ENCODE data around the gene ABCB11. TPM values are rescaled to one million over a fixed set of nuclear protein-coding genes. Genes with fewer than 3 reads are reported as not detected.

ABCB11 gene
- total and polyA plus RNA-seq, 10 of the 15 experiments (the other 5 are each of a cell fraction or from before 2014, with no cell fraction given) = not detected

GRCh38 chr2:169005994-169006393 lies 25.1 kb downstream of the ABCB11 start:
- H4K20me1 ChIP-seq (ENCODE audit: control insufficient read depth, insufficient read depth) = no peaks in the 10 kb centered on the region
- no peak overlapping the region for H3K4me3 ChIP-seq
- ATAC-seq (no peak), FAIRE-seq (no peak), DNase-seq (ENCODE audit: low read depth, low spot score) (no peak)
- H3K4me1 ChIP-seq (ENCODE audit: control insufficient read depth, insufficient read depth, low read length) = no peaks in the 10 kb centered on the region
- ChIA-PET SMC1A (ENCODE audit: uncharacterized antibody, unreplicated experiment) (no interaction called here), CTCF (interaction anchor here (0.6 kb wide), 1 partner anchor 1160 kb away, joined by 3 read pairs; no protein-coding TSS in a partner anchor), RAD21 (ENCODE audit: unreplicated experiment) (no interaction called here), POLR2A (no interaction called here)
- no TSS peak for BruUV-seq (replicated peaks)
- intact Hi-C loops (cut with micrococcal nuclease; ENCODE audit: unreplicated experiment) (no loop called here), in situ Hi-C loops (cut with MboI) (no loop called here)
- no peak overlapping the region for H3K4me2 ChIP-seq (ENCODE audit: control insufficient read depth, insufficient read depth)
- 0% methylated on average over 1 of the region's 1 CpG for WGBS (ENCODE audit: insufficient coverage, insufficient replicate concordance, low lambda C conversion rate, missing lambda C conversion rate)
- H3K79me2 ChIP-seq (ENCODE audit: control insufficient read depth, insufficient read depth, low read length) = no peaks in the 10 kb centered on the region
- no peaks in the 10 kb centered on the region for H3K36me3 ChIP-seq (ENCODE audit: control insufficient read depth in 2 of 2, insufficient read depth in 2 of 2, low read length in 1 of 2)
- no peaks in the 10 kb centered on the region for H3K27me3 ChIP-seq (replicated peaks in 1 of 2; ENCODE audit: control insufficient read depth in 2 of 2, insufficient read depth in 2 of 2, low read length in 1 of 2)
- no peak overlapping the region for H3K9ac ChIP-seq (ENCODE audit: control insufficient read depth, insufficient read depth, low read length)
- no peak overlapping the region for H2AFZ ChIP-seq (ENCODE audit: control insufficient read depth, low read depth, low read length)
- no peaks in the 10 kb centered on the region for H3K9me3 ChIP-seq (replicated peaks; ENCODE audit: control insufficient read depth, insufficient read depth, low read length)
- no peak overlapping the region for H3K27ac ChIP-seq (ENCODE audit: control insufficient read depth, insufficient read depth)
- TF ChIP-seq RAD51 (IDR thresholded peaks at IDR 0.05) (no peak), NFYA (IDR thresholded peaks at IDR 0.05; ENCODE audit: borderline replicate concordance, low read depth, low read length) (no peak), RCOR1 (conservative IDR thresholded peaks at IDR 0.05; ENCODE audit: low read depth, low read length) (no peak), IKZF2 (IDR thresholded peaks at IDR 0.05) (no peak), RFX5 (IDR thresholded peaks at IDR 0.05; ENCODE audit: low read depth, low read length) (no peak), IKZF1 (conservative IDR thresholded peaks at IDR 0.05) (no peak), SPI1 (IDR thresholded peaks at IDR 0.05; ENCODE audit: borderline replicate concordance, insufficient read depth, low read depth, low read length) (no peak), SKIL (IDR thresholded peaks at IDR 0.05; ENCODE audit: low read depth, poor library complexity, severe bottlenecking) (no peak), HDAC6 (IDR thresholded peaks at IDR 0.05; ENCODE audit: unreplicated experiment) (no peak), NR2F1 (conservative IDR thresholded peaks at IDR 0.05) (no peak), USF1 (IDR thresholded peaks at IDR 0.05; ENCODE audit: borderline replicate concordance, extremely low read length, insufficient read depth, low read depth, low read length) (no peak)
- TF ChIP-seq, protein P1, sequence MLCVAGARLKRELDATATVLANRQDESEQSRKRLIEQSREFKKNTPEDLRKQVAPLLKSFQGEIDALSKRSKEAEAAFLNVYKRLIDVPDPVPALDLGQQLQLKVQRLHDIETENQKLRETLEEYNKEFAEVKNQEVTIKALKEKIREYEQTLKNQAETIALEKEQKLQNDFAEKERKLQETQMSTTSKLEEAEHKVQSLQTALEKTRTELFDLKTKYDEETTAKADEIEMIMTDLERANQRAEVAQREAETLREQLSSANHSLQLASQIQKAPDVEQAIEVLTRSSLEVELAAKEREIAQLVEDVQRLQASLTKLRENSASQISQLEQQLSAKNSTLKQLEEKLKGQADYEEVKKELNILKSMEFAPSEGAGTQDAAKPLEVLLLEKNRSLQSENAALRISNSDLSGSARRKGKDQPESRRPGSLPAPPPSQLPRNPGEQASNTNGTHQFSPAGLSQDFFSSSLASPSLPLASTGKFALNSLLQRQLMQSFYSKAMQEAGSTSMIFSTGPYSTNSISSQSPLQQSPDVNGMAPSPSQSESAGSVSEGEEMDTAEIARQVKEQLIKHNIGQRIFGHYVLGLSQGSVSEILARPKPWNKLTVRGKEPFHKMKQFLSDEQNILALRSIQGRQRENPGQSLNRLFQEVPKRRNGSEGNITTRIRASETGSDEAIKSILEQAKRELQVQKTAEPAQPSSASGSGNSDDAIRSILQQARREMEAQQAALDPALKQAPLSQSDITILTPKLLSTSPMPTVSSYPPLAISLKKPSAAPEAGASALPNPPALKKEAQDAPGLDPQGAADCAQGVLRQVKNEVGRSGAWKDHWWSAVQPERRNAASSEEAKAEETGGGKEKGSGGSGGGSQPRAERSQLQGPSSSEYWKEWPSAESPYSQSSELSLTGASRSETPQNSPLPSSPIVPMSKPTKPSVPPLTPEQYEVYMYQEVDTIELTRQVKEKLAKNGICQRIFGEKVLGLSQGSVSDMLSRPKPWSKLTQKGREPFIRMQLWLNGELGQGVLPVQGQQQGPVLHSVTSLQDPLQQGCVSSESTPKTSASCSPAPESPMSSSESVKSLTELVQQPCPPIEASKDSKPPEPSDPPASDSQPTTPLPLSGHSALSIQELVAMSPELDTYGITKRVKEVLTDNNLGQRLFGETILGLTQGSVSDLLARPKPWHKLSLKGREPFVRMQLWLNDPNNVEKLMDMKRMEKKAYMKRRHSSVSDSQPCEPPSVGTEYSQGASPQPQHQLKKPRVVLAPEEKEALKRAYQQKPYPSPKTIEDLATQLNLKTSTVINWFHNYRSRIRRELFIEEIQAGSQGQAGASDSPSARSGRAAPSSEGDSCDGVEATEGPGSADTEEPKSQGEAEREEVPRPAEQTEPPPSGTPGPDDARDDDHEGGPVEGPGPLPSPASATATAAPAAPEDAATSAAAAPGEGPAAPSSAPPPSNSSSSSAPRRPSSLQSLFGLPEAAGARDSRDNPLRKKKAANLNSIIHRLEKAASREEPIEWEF (IDR thresholded peaks at IDR 0.05; ENCODE audit: insufficient replicate concordance, low read depth, low read length) = no peak
- TF ChIP-seq, protein P2, sequence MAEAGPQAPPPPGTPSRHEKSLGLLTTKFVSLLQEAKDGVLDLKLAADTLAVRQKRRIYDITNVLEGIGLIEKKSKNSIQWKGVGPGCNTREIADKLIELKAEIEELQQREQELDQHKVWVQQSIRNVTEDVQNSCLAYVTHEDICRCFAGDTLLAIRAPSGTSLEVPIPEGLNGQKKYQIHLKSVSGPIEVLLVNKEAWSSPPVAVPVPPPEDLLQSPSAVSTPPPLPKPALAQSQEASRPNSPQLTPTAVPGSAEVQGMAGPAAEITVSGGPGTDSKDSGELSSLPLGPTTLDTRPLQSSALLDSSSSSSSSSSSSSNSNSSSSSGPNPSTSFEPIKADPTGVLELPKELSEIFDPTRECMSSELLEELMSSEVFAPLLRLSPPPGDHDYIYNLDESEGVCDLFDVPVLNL (IDR thresholded peaks at IDR 0.05; ENCODE audit: low read depth, low read length) = no peak

Measured in GM12878 (cell line).